DOHH2 (cell line): Measurements from ENCODE around the gene RAD51C.

Experiments used
- H3F3A ChIP-seq: fragments of 200-600 bp; sonication (generic), shearing (Covaris generic); 2 replicates; pipeline ENCODE4 v1.6.0; 2016; ENCODE audit warnings: antibody characterized with exemption, mild to moderate bottlenecking; ENCODE audit not compliant: control insufficient read depth, insufficient read depth
- H3K27ac ChIP-seq: fragments of 200-600 bp; sonication (generic); 2 replicates; pipeline ENCODE4 v1.5.1; 2014; ENCODE audit warnings: low read depth, mild to moderate bottlenecking, low read length, moderate library complexity
- H3K27me3 ChIP-seq: fragments of 200-600 bp; sonication (generic); 2 replicates; pipeline ENCODE4 v1.6.1; 2014; ENCODE audit warnings: mild to moderate bottlenecking, low read length, mixed read lengths; ENCODE audit not compliant: control insufficient read depth
- H3K36me3 ChIP-seq: fragments of 200-600 bp; sonication (generic); 2 replicates; pipeline ENCODE4 v1.6.1; 2014; ENCODE audit warnings: mild to moderate bottlenecking, low read length, moderate library complexity, mixed read lengths; ENCODE audit not compliant: control insufficient read depth
- H3K4me1 ChIP-seq: fragments of 200-600 bp; sonication (generic); 2 replicates; pipeline ENCODE4 v1.6.1; 2014; ENCODE audit warnings: mild to moderate bottlenecking, low read length, mixed read lengths; ENCODE audit not compliant: control insufficient read depth
- H3K4me2 ChIP-seq: fragments of 200-600 bp; sonication (generic); 2 replicates; pipeline ENCODE4 v1.6.0; 2014; ENCODE audit warnings: mild to moderate bottlenecking, low read length, moderate library complexity
- H3K4me3 ChIP-seq: fragments of 200-600 bp; sonication (generic); 2 replicates; pipeline ENCODE4 v1.5.1; 2014; ENCODE audit warnings: mild to moderate bottlenecking, low read length, mixed read lengths
- H3K79me2 ChIP-seq: fragments of 200-600 bp; sonication (generic); 2 replicates; pipeline ENCODE4 v1.6.1; 2014; ENCODE audit warnings: mild to moderate bottlenecking, low read length, mixed read lengths; ENCODE audit not compliant: control insufficient read depth
- H3K9me2 ChIP-seq: fragments of 200-600 bp; sonication (generic); replicated peaks from 2 replicates; pipeline ENCODE4 v1.6.1; 2014; ENCODE audit warnings: mild to moderate bottlenecking, low read length, mixed read lengths; ENCODE audit not compliant: control insufficient read depth
- H3K9me3 ChIP-seq: fragments of 200-600 bp; sonication (generic); 2 replicates; pipeline ENCODE4 v1.6.1; 2014; ENCODE audit warnings: antibody characterized with exemption, low read length, mixed read lengths; ENCODE audit not compliant: control insufficient read depth, insufficient read depth
- H4K20me1 ChIP-seq: fragments of 200-600 bp; sonication (generic); 2 replicates; pipeline ENCODE4 v1.6.0; 2014; ENCODE audit warnings: low read depth, mild to moderate bottlenecking, antibody characterized with exemption, low read length, moderate library complexity; ENCODE audit not compliant: control insufficient read depth, insufficient read depth
- CTCF ChIP-seq: fragments of 200-600 bp; sonication (generic); IDR thresholded peaks from one replicate; pipeline ENCODE4 v1.5.1; 2014; ENCODE audit warnings: antibody characterized with exemption, mild to moderate bottlenecking, low read depth, low read length; ENCODE audit not compliant: poor library complexity, severe bottlenecking
- EZH2phosphoT487 ChIP-seq: fragments of 200-600 bp; sonication (generic); IDR thresholded peaks from 2 replicates; pipeline ENCODE4 v1.6.1; 2017; ENCODE audit warnings: borderline replicate concordance, mild to moderate bottlenecking, antibody characterized with exemption, low read length, moderate library complexity, mixed read lengths

RAD51C gene

DNA sequence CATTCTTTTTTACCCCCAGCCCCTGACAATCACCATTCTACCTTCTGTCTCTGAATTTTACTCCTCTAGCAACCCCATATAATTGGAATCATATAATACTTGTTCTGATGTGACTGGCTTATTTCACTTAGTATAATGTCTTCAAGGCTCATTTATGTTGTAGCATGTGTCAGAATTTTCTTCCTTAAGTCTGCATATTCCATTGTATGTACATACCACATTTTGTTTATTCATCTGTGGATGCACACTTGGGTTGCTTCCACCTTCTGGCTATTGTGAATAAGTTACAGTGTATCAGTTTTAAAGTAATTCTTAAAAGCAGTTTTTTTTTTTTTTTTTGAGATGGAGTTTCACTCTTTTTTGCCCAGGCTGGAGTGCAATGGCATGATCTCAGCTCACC is 38.5 kb downstream of the RAD51C start:
- Histone ChIP-seq H3K4me3 (no peak overlapping the region), H4K20me1 (no peaks in the 10 kb centered on the region), H3K27me3 (no peaks in the 10 kb centered on the region), H3K4me2 (no peak overlapping the region), H3K9me3 (no peaks in the 10 kb centered on the region), H3K79me2 (no peaks in the 10 kb centered on the region), H3F3A (no peaks in the 10 kb centered on the region), H3K36me3 (peaks cover 23% of the 10 kb centered on the region), H3K9me2 (no peaks in the 10 kb centered on the region), H3K27ac (no peak overlapping the region), H3K4me1 (no peaks in the 10 kb centered on the region)
- TF ChIP-seq EZH2phosphoT487 (no peak), CTCF (no peak)

GRCh38 chr17:58734040-58734439 is 41.6 kb downstream of the RAD51C start:
- Histone ChIP-seq H3K9me2 (no peaks in the 10 kb centered on the region), H3F3A (peaks cover 11% of the 10 kb centered on the region; the same call in 1 of the 2 replicates), H3K27ac (no peak overlapping the region), H3K9me3 (no peaks in the 10 kb centered on the region), H3K4me1 (no peaks in the 10 kb centered on the region), H3K4me3 (no peak overlapping the region), H3K27me3 (no peaks in the 10 kb centered on the region), H4K20me1 (no peaks in the 10 kb centered on the region), H3K36me3 (peaks cover 23% of the 10 kb centered on the region), H3K79me2 (no peaks in the 10 kb centered on the region), H3K4me2 (no peak overlapping the region)
- TF ChIP-seq CTCF (no peak), EZH2phosphoT487 (no peak)

DNA sequence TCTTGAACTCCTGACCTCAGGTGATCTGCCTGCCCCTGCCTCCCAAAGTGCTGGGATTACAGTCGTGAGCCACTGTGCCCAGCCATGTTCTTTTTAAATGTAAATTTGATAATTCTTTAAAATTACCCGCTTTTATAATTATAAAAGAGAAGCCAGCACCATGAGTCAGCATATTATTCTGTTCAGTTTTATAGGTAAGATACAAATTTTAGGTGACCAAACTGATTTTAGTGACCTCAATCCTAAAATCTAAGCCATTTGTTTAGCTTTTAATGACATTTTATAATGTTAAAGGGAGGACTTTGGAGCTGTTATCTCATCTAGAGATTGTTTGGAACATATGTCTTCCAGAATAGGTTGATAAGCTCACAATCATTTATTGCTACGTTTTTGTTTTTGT is 42.4 kb downstream of the RAD51C start:
- H4K20me1 ChIP-seq: no peaks in the 10 kb centered on the region
- H3K9me2 ChIP-seq: no peaks in the 10 kb centered on the region
- H3K27me3 ChIP-seq: no peaks in the 10 kb centered on the region
- no peak overlapping the region for H3K27ac ChIP-seq
- H3K9me3 ChIP-seq: no peaks in the 10 kb centered on the region
- H3K4me1 ChIP-seq: no peaks in the 10 kb centered on the region
- H3K4me2 ChIP-seq: no peak overlapping the region
- no peaks in the 10 kb centered on the region for H3K79me2 ChIP-seq
- H3K4me3 ChIP-seq: no peak overlapping the region
- H3F3A ChIP-seq: peaks cover 11% of the 10 kb centered on the region; the same call in 1 of the 2 replicates
- peaks cover 18% of the 10 kb centered on the region for H3K36me3 ChIP-seq
- no peak for TF ChIP-seq EZH2phosphoT487
- no peak for TF ChIP-seq CTCF

DNA sequence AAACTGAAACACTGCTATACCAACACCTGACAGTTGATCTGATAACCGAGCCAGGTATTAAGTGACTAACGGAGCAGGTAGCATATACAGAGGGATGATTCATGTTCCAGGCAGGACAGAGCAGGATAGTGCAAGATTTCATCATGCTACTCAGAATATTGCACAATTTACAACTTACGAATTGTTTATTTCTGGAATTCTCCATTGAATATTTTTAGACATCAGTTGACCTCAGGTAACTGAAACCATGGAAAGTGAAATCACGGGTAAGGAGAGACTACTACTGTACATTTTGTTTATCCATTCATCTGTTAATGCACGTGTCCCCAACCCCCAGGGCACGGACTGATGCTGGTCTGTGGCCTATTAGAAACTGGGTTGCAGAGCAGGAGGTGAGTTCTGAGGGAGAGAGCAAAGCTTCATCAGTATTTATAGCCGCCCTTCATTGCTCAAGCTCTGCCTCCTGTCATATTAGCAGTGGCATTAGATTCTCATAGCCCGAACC is 48.8 kb downstream of the RAD51C start:
- Histone ChIP-seq H3K4me1 (peaks cover 10% of the 10 kb centered on the region), H3F3A (peaks cover 21% of the 10 kb centered on the region; the same call in 1 of the 2 replicates), H3K36me3 (no peaks in the 10 kb centered on the region), H3K79me2 (no peaks in the 10 kb centered on the region), H3K4me2 (no peak overlapping the region), H3K9me2 (no peaks in the 10 kb centered on the region), H4K20me1 (no peaks in the 10 kb centered on the region), H3K4me3 (no peak overlapping the region), H3K9me3 (no peaks in the 10 kb centered on the region), H3K27ac (no peak overlapping the region), H3K27me3 (no peaks in the 10 kb centered on the region)
- TF ChIP-seq EZH2phosphoT487: no peak
- TF ChIP-seq CTCF: no peak
